Suprapubic skin (tissue), 4 donors: ENCODE results near the gene ZNRF3. TPM values are rescaled to one million over a fixed set of nuclear protein-coding genes. Genes with fewer than 3 reads are reported as not detected.
A peak's percentile ranks its signal among the peaks of the same experiment; 100 is the strongest.

Experiments
- DNase-seq, 2 donors: peaks; one replicate each; pipeline ENCODE4 v3.0.0-alpha.2; 2019; ENCODE audit warnings: low spot score in 2 of 2
- H3K27ac ChIP-seq: fragments of 200-600 bp; sonication (generic); one replicate; pipeline ENCODE4 v1.5.1; 2019
- H3K27me3 ChIP-seq: fragments of 200-600 bp; sonication (generic); one replicate; pipeline ENCODE4 v1.5.1; 2019
- H3K36me3 ChIP-seq: fragments of 200-600 bp; sonication (generic); one replicate; pipeline ENCODE4 v1.5.1; 2019
- H3K4me1 ChIP-seq: fragments of 200-600 bp; sonication (generic); one replicate; pipeline ENCODE4 v1.5.1; 2019
- H3K4me3 ChIP-seq: fragments of 200-600 bp; sonication (generic); one replicate; pipeline ENCODE4 v1.5.1; 2019; ENCODE audit warnings: mild to moderate bottlenecking
- H3K9me3 ChIP-seq: fragments of 200-600 bp; sonication (generic); one replicate; pipeline ENCODE4 v1.5.1; 2019
- CTCF ChIP-seq, 2 donors: fragments of 200-600 bp in 1 of 2; fragments of 450-650 bp in 1 of 2; sonication (generic) in 1 of 2; IDR thresholded peaks; one replicate each; pipeline ENCODE4 v1.5.1; 2016 to 2019; ENCODE audit warnings: antibody characterized with exemption in 2 of 2, mild to moderate bottlenecking in 1 of 2, moderate library complexity in 1 of 2
- EP300 ChIP-seq: sonication (generic); formaldehyde crosslinking; IDR thresholded peaks from one replicate; pipeline ENCODE4 v1.6.1; 2017; ENCODE audit warnings: antibody characterized with exemption
- POLR2A ChIP-seq, 2 donors: fragments of 450-650 bp; IDR thresholded peaks; one replicate each; pipeline ENCODE4 v1.6.1; 2017; ENCODE audit warnings: antibody characterized with exemption in 2 of 2, mild to moderate bottlenecking in 2 of 2, moderate library complexity in 2 of 2
- POLR2AphosphoS5 ChIP-seq, 3 donors: sonication (generic); formaldehyde crosslinking; IDR thresholded peaks; one replicate each; pipeline ENCODE4 v1.6.1; 2017; ENCODE audit warnings: antibody characterized with exemption in 3 of 3
- WGBS: methylation state at CpG from one replicate; pipeline ENCODE4 v1.1.5; 2018; 5-methylcytosine and 5-hydroxymethylcytosine counted together
- total RNA-seq, 4 donors: library from RNA; depleted of rRNA; stranded (reverse); fragments of >200 nt; gene quantifications; one replicate each; pipeline ENCODE4 v1.1.0, GENCODE V29; 2016

Gene ZNRF3
- total RNA-seq, 4 donors from 2014 or later = 13.3 to 20.7 (median 18.4) TPM

GRCh38 chr22:29049655-29050263 lies 166.4 kb downstream of the ZNRF3 start:
- H3K27ac ChIP-seq = no peak overlapping the region
- 77% methylated on average over 6 of the region's 38 CpGs for WGBS
- no peaks in the 10 kb centered on the region for H3K27me3 ChIP-seq

GRCh38 chr22:29050457-29050856 lies 167.1 kb downstream of the ZNRF3 start:
- DNase-seq = peak in 1 of 2 donors; percentile 59
- H3K4me1 ChIP-seq = peaks cover 6% of the 10 kb centered on the region
- WGBS = 80% methylated on average over 3 of the region's 24 CpGs
- no peak overlapping the region for H3K4me3 ChIP-seq
- H3K27me3 ChIP-seq = no peaks in the 10 kb centered on the region
- H3K27ac ChIP-seq = no peak overlapping the region
- TF ChIP-seq POLR2AphosphoS5 (IDR thresholded peaks at IDR 0.05) (no peak), POLR2A (IDR thresholded peaks at IDR 0.05) (no peak), EP300 (no peak), CTCF (IDR thresholded peaks at IDR 0.05) (no peak)
- peaks cover 48% of the 10 kb centered on the region for H3K36me3 ChIP-seq
- no peaks in the 10 kb centered on the region for H3K9me3 ChIP-seq

More at GRCh38 chr22:29049655-29050263, 166.4 kb downstream of the ZNRF3 start:
- H3K36me3 ChIP-seq = peaks cover 50% of the 10 kb centered on the region
- peak in 1 of 2 donors; percentile 49 for DNase-seq
- no peaks in the 10 kb centered on the region for H3K9me3 ChIP-seq
- H3K4me3 ChIP-seq = no peak overlapping the region
- H3K4me1 ChIP-seq = peaks cover 6% of the 10 kb centered on the region
- TF ChIP-seq CTCF (IDR thresholded peaks at IDR 0.05) (no peak), POLR2A (IDR thresholded peaks at IDR 0.05) (no peak), POLR2AphosphoS5 (IDR thresholded peaks at IDR 0.05) (no peak), EP300 (no peak)

GRCh38 chr22:29053048-29053702 lies 169.8 kb downstream of the ZNRF3 start:
- peaks cover 6% of the 10 kb centered on the region for H3K4me1 ChIP-seq
- H3K9me3 ChIP-seq = no peaks in the 10 kb centered on the region
- 94% methylated on average over 8 of the region's 8 CpGs for WGBS
- no peak overlapping the region for H3K27ac ChIP-seq
- TF ChIP-seq EP300 (no peak), POLR2A (IDR thresholded peaks at IDR 0.05) (no peak), POLR2AphosphoS5 (IDR thresholded peaks at IDR 0.05) (no peak), CTCF (IDR thresholded peaks at IDR 0.05) (no peak)
- DNase-seq = peak in 1 of 2 donors; percentile 37
- H3K36me3 ChIP-seq = peaks cover 28% of the 10 kb centered on the region
- no peak overlapping the region for H3K4me3 ChIP-seq
- no peaks in the 10 kb centered on the region for H3K27me3 ChIP-seq

- no peak overlapping the region for H3K27ac ChIP-seq
- H3K9me3 ChIP-seq = no peaks in the 10 kb centered on the region
- peaks cover 17% of the 10 kb centered on the region for H3K36me3 ChIP-seq
- DNase-seq = peak in 1 of 2 donors; percentile 50
- peaks cover 6% of the 10 kb centered on the region for H3K4me1 ChIP-seq
- no peak overlapping the region for H3K4me3 ChIP-seq
- WGBS = 91% methylated on average over 8 of the region's 10 CpGs
- no peaks in the 10 kb centered on the region for H3K27me3 ChIP-seq
- TF ChIP-seq EP300 (no peak), POLR2A (IDR thresholded peaks at IDR 0.05) (no peak), POLR2AphosphoS5 (IDR thresholded peaks at IDR 0.05) (no peak), CTCF (IDR thresholded peaks at IDR 0.05) (no peak)
Observed at GRCh38 chr22:29054251-29054767, 170.9 kb downstream of the ZNRF3 start.

GRCh38 chr22:29055192-29055830 lies 171.9 kb downstream of the ZNRF3 start:
- 88% methylated on average over 14 of the region's 14 CpGs for WGBS
- Histone ChIP-seq H3K4me3 (no peak overlapping the region), H3K36me3 (peaks cover 8% of the 10 kb centered on the region), H3K27ac (no peak overlapping the region), H3K4me1 (no peaks in the 10 kb centered on the region), H3K27me3 (no peaks in the 10 kb centered on the region), H3K9me3 (no peaks in the 10 kb centered on the region)
- no peak for TF ChIP-seq POLR2AphosphoS5 (IDR thresholded peaks at IDR 0.05)
- no peak for TF ChIP-seq EP300
- no peak for TF ChIP-seq POLR2A (IDR thresholded peaks at IDR 0.05)
- no peak for TF ChIP-seq CTCF (IDR thresholded peaks at IDR 0.05)
- DNase-seq = peak in 1 of 2 donors; percentile 5
